GM19372 (cell line): Measurements from ENCODE around the gene GALC.

Experiments used
- ATAC-seq: cut with Tn5 transposase; IDR thresholded peaks from one replicate; pipeline ENCODE4 v1.9.1; 2021; ENCODE audit warnings: mild to moderate bottlenecking, low read depth, moderate library complexity; ENCODE audit not compliant: unreplicated experiment

The GALC gene

GRCh38 chr14:87966816-87967215, 26.2 kb downstream of the GALC start:
- no peak for ATAC-seq

- ATAC-seq: no peak
Observed at GRCh38 chr14:87961246-87961645, 31.7 kb downstream of the GALC start.

- ATAC-seq: no peak
Observed at GRCh38 chr14:87960013-87960787, 32.8 kb downstream of the GALC start.

- no peak for ATAC-seq
Observed at GRCh38 chr14:87955501-87955900, 37.5 kb downstream of the GALC start.

- ATAC-seq: peak; percentile 81
Observed at GRCh38 chr14:87952307-87953094, 40.5 kb downstream of the GALC start.

GRCh38 chr14:87944987-87945604, 47.9 kb downstream of the GALC start:
- ATAC-seq: no peak

GRCh38 chr14:87940894-87941293, 52.1 kb downstream of the GALC start:
- no peak for ATAC-seq

- peak; percentile 86 for ATAC-seq
Observed at GRCh38 chr14:87940382-87940781, 52.6 kb downstream of the GALC start.

GRCh38 chr14:87935886-87936285, 57.1 kb downstream of the GALC start:
- ATAC-seq: no peak

GRCh38 chr14:87935081-87935828, 57.7 kb downstream of the GALC start:
- no peak for ATAC-seq

- ATAC-seq: no peak
Observed at GRCh38 chr14:87934185-87934584, 58.8 kb downstream of the GALC start.

GRCh38 chr14:87916886-87917275, 76.1 kb downstream of the GALC start:
- no peak for ATAC-seq

GRCh38 chr14:87916103-87916885, 76.7 kb downstream of the GALC start:
- ATAC-seq: no peak

- ATAC-seq: no peak
Observed at GRCh38 chr14:87908550-87908949, 84.4 kb downstream of the GALC start.

GRCh38 chr14:87901652-87902051, 91.3 kb downstream of the GALC start:
- no peak for ATAC-seq

GRCh38 chr14:87901236-87901635, 91.7 kb downstream of the GALC start:
- no peak for ATAC-seq

- ATAC-seq: no peak
Observed at GRCh38 chr14:87899228-87899627, 93.8 kb downstream of the GALC start.

- no peak for ATAC-seq
Observed at GRCh38 chr14:87898301-87898700, 94.7 kb downstream of the GALC start.

- no peak for ATAC-seq
Observed at GRCh38 chr14:87896393-87897380, 96.3 kb downstream of the GALC start.
